Measurements from ENCODE around the gene SUPT5H.
A peak's percentile ranks its signal among the peaks of the same experiment; 100 is the strongest.
"Not testable (repeated sequence)": the region's sequence is repeated elsewhere in the genome, so short reads cannot be mapped to it uniquely, and the experiment has no call there.

The SUPT5H gene

DNA sequence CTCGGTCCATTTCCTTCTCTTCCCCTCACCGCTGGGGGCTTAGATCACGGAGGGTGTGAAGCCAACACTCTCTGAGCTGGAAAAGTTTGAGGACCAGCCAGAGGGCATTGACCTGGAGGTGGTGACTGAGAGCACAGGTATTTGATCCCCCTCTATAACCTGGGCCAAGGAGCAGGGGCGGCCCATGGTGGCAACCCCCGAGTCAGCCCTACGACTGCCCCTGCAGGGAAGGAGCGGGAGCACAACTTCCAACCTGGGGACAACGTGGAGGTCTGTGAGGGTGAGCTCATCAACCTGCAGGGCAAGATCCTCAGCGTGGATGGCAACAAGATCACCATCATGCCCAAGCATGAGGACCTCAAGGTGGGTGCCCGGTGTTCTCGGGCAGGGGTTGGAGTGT lies 23.7 kb downstream of the SUPT5H start:
- no peak for DNase-seq

DNA sequence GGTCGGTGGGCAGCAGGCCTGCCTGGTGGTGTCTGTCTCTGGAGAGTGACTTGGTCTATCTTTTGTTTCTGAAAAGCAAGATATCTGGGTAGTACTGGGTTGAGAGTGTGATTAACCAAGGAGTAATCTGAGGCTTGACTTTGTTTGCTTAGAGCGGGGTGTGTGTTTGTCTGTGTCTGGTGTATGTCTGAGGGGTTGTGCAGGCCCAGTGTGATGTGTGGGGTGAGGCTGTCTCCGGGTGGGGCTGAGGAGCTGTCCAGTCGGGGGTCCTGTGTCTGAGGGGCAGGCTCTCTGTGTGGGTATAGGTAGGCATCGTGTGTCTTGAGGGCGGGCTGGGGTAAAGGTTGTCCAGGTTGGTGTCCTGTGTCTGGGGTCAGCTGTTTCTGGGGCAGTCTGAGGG lies 24.2 kb downstream of the SUPT5H start:
- DNase-seq = no peak

DNA sequence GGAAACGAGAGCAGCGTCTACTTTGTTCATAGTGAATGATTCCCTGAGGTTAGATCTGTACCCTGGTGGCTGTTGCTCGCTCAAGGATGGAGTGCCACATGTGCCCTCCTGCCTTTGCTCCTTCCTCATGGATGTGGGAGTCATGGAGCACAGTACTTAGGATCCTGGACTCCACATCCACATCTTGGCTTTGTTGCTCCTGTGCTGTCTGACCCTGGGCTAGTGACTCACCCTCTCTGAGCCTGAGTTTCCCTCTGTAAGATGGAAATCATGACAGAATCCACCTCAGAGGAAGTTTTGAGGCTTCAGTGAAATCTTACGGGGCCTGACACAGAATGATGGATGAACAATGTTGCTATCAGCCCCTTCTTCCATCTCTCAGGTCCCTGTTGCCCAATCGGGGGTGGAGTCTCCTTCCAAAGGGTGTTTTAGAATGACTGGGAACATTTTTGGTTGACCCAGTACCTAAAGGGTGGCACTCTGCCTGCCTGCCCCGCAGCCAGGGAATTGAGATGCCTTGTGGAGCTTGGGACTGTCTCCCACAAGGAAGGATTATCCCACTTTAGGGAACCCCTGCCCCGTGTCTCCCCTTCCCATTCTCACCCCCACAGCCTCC lies 25.4 kb downstream of the SUPT5H start:
- no peak for DNase-seq

DNA sequence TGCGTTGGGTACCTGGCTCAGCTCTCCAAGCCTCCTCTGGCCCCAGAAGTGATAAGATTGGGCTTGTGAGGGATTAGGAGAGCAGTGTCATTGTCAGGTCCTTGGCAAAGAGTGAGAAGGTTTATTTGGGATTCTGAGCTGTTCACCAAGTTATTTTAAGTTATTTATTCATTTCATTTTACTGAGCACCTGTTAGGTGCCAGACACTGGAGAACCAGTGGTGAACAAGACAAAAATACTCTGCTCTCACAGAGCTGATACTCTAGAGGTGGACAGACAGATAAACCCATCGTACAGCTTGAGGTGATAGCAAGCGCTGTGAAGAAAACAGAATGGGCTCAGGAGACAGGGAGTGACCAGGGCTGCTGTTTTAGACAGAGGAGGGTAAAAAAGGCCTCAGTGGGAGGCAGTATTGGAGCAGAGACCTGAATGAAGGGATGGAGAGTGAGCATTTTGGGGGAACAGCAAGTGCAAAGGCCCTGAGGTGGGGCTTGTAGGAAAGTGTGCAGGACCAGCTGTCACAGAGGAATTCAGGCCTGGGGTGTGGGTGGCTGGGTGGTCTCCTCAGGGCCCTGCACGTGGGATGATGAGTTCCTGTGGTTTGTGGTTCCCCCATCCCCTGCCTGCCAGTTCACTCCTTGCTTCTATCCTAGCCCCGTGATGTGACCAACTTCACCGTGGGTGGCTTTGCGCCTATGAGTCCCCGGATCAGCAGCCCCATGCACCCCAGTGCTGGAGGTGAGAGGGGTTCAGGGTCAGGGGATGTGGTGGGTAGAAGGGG lies 26.6 kb downstream of the SUPT5H start:
- no peak for DNase-seq

DNA sequence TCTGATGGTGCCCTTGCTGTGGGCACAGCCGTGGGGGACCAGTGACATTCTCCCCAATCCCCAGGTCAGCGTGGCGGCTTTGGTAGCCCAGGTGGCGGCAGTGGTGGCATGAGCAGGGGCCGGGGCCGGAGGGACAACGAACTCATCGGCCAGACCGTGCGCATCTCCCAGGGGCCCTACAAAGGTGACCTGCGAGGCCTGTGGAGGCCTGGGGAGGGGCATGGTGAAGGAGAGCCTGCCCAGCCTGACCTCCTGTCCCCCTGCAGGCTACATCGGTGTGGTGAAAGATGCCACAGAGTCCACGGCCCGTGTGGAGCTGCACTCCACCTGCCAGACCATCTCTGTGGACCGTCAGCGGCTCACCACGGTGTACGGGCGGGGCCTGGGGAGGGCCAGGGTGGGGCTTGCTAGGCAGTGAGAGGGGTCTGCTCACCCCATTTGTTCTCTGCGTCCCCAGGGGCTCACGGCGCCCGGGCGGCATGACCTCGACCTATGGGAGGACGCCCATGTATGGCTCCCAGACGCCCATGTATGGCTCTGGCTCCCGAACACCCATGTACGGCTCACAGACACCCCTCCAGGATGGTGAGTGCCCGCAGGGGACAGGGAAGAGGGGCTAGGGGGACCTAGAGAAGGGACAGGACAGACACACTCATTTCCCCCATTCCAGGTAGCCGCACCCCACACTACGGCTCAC lies 27.5 kb downstream of the SUPT5H start:
- DNase-seq = no peak

DNA sequence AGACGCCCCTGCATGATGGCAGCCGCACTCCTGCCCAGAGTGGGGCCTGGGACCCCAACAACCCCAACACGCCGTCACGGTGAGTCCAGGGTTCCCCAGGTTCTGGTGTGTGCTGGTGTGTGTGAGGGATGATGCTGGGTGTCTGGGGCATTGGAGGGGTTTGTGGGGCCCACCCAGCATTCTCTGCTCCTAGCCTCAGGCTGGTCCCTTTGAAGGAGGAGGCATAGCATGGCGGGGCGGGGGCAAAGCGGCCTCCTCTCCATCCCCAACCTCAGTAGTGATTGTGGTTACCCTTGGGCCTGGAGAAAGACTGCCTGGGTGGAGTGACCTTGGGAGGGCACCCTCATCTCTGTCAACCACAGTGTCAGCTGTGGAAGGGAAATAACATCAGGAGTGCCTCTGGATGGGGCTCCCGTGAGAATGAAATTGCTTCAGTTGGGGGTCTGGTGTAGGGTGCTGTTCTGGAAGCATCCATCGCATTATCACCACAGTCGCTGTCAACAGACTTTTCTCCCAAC lies 28.1 kb downstream of the SUPT5H start:
- DNase-seq = no peak

DNA sequence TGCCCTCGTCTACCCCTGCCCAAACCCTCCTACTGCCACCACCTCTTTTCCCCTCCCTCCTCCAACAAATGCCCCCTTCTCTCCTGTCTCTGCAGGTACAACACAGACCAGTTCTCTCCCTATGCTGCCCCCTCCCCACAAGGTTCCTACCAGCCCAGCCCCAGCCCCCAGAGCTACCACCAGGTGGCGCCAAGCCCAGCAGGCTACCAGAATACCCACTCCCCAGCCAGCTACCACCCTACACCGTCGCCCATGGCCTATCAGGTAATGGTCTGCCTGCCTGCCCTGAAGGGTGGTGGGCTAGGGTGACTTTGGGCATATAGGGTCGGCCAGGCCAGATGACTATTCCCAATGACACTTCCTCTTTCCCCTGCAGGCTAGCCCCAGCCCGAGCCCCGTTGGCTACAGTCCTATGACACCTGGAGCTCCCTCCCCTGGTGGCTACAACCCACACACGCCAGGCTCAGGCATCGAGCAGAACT lies 28.8 kb downstream of the SUPT5H start:
- peak; percentile 79 for DNase-seq

DNA sequence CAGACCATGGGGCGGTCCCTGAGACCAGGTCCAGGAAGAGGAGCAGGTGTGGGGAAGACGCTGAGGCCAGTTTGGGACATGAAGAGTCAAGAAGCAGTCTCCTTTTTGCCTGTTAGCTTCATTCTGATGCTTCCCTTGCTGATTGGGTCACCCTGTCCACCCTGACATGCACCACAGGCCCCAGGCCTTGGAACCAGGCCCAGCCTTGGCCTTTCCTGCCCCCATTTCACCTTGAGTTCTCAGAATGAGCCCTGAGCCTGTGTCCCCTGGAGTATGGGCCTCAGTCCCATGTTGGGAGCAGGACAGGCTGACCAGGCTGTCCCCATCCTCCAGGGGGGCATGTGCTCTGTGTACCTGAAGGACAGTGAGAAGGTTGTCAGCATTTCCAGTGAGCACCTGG lies 30.4 kb downstream of the SUPT5H start:
- no peak for DNase-seq

DNA sequence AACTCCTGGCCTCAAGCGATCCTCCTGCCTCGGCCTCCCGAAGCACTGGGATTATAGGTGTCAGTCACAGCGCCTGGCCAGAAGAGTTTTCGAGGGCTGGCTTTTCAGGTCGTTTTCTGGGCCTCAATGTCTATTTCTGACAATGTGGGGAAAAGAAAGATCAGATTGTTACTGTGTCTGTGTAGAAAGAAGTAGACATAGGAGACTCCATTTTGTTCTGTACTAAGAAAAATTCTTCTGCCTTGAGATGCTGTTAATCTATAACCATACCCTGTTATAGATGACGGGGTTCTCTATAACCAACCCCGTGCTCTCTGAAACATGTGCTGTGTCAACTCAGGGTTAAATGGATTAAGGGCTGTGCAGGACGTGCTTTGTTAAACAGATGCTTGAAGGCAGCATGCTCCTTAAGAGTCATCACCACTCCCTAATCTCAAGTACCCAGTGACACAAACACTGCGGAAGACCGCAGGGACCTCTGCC lies 34.0 kb downstream of the SUPT5H start:
- not testable (repeated sequence) for DNase-seq

DNA sequence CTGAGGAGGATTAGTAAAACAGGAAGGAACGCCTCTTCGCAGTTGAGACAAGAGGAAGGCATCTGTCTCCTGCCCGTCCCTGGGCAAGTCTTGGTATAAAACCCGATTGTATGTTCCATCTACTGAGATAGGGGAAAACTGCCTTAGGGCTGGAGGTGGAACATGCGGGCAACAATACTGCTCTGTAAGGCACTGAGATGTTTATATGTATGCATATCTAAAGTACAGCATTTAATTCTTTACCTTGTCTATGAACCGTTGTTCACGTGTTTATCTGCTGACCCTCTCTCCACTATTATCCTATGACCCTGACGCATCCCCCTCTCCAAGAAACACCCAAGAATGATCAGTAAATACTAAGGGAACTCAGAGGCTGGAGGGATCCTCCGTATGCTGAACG lies 34.5 kb downstream of the SUPT5H start:
- no peak for DNase-seq

DNA sequence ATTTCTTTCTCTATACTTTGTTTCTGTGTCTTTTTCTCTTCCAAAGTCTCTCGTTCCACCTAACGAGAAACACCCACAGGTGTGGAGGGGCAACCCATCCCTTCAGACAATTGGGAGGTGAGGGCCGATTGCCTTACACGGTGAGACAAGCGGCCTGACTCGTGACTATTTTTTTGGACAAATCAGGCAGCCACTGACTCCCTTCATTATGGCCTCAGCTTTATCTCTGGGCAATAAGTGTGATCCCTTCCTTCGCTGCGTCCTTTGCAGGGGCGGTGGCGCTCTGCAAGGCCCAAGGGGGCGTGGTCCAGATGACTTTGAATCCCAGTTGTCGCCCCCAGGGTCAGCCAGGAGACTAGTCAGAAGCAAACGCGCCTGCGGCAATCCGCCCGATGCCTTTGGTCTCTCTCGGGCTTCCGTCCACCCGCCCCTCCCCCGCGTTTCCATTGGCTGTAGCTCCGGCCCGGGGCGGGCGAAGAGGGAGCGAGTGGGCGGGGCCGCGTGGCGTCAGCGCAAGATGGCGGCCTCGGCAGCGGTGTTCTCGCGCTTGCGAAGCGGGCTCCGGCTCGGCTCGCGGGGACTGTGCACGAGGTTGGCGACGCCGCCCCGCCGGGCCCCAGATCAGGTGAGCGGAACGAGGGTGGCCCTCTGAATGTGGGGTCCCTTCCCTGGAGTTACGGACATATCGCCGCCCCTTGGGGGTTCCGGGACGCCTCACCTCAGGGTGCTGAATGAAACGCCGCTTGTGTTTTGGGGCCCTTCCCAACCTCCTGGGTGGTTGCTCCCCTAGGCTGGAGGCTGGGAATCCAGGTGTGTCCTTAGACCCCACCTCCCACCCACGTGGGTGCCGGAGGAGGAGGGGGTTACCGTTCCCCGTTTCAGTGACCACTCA lies 35.2 kb downstream of the SUPT5H start, which contains the start of gene TIMM50:
Gene TIMM50 (plus strand): TSS at position 502 of the 892 bp plus-strand sequence. CDS start 16 bp downstream, at position 518.
- DNase-seq = peak; percentile 99

DNA sequence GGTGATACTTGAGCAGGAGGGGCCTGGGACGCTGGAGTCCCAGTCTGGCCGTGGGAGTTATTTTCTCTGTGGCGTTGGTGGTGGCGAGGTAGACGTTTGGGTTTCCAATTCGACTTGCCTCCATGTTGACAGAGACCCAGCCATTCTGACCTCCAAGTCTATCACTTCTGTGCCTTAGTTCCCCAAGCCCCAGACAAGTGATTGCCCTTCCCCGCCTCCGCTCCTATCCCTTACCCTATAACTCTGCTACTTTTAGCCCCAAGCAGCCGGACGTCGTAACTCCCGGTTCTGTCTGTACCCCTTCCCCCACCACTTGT lies 35.8 kb downstream of the SUPT5H start:
- no peak for DNase-seq

DNA sequence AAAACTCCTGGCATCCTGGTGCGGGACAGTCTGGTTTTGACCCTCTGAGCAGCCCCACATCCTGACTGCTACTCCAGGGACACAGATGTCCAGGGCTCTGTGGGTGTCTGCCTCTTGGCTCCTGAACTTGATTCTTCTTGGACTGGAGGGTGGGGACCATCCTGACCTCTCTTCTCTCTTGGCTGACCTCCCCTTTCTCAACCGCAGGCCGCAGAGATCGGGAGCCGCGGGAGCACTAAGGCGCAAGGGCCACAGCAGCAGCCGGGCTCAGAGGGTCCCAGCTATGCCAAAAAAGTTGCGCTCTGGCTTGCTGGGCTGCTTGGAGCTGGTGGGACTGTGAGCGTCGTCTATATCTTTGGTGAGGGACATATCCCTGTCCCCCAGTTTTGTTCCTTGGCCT lies 36.3 kb downstream of the SUPT5H start:
- no peak for DNase-seq

DNA sequence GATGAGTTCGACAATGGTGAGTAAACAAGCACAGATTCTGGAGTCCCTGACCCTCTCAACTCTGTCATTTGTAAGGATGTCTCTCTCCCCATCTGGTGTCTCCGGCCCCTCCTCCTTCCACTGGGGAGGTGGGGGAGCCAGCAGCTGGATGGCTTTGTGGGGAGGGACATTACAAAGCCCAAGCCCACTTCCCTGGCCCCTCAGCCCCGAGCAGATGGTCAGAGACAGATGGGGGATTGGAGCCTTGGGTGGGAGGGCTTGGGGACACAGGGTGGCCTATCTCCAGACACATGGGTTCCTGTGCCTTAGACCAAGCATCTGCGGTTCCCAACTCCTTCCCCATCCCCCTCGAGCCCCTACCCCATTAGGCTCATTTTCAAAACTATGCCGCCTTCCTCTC lies 37.8 kb downstream of the SUPT5H start:
- no peak for DNase-seq

DNA sequence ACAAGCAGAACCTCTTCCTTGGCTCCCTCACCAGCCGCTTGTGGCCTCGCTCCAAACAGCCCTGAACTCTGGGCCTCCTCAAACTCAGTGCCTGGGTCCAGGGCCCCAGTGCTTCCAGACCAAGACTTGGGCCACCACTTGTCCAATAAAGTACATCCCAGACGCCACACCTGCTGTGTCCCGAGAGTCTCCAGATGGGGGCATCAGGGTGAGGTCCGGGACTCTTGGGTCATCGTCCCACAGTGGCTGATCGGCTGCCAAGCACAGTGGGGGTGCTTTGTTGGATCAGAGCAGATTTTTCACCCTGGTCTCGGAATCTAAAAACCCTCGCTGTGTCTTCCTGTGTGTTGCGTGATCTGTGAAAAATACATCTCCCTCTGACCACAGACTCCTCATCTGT lies 44.4 kb downstream of the SUPT5H start:
- no peak for DNase-seq

DNA sequence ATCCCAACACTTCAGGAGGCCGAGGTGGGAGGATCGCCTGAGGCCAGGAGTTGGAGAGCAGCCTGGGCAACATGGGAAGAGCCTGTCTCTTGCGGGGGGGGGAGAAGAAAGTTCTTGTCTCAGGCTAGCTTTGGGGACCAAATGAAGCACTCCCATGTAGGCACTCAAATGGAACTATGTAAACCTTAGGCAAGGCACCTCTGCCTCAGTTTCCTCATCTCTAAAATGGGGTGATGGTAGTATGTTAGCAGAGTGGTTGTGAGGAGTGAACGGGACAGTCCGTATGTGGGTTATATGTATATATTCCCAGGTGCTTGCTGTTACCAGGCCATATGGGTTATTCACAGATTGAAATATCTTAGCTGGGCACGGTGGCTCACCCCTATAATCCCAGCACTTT lies 46.8 kb downstream of the SUPT5H start:
- DNase-seq = no peak

DNA sequence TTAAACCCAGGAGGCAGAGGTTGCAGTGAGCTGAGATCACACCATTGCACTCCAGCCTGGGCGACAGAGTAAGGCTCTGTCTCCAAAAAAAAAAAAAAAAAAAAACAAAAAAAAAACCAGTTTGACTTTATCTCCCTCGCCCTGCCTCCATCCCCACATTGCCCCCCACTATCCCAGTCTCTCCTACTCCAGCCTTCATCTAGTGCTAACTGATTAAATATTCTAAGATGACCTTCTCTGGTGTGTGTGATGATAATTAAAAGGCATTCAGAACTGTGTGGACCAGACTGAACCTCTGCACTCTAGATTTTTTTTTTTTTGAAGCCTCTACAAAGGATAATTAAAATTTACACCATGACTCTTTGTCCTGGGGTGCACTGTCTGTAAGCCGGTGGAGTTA lies 47.4 kb downstream of the SUPT5H start:
- DNase-seq = no peak

DNA sequence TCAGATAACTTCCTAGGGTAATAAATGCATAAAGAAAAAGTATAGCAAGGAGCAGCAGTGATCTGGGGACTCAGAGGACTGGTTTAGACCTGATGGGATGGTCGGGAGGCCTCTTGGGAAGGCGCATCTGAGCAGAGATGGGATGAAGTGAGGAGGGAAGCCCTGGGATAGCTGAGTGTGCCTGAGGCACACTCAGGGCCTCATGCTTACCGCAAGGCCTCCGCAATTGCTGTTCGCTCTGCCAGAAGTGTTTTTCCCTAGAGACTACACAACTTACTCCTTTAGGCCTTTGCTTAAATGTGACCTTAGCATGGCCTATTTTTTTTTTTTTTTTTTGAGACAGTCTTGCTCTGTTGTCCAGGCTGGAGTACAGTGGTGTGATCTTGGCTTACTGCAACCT lies 49.3 kb downstream of the SUPT5H start:
- no peak for DNase-seq

DNA sequence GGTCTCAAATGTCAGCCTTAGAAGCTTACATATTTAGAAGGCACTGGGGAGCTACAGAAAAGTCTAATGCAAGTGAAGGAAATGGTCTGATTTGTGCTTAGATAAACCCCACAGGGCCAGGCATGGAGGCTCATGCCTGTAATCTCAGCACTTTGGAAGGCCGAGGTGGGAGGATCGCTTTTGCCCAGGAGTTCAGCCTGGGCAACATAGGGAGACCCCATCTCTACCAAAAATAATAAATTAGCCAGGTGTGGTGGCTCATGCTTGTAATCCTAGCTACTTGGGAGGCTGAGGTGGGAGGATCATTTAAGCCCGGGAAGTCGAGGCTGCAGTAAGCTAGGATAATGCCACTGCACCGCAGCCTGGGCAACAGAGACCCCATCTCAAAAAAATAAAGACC lies 50.7 kb downstream of the SUPT5H start:
- no peak for DNase-seq

DNA sequence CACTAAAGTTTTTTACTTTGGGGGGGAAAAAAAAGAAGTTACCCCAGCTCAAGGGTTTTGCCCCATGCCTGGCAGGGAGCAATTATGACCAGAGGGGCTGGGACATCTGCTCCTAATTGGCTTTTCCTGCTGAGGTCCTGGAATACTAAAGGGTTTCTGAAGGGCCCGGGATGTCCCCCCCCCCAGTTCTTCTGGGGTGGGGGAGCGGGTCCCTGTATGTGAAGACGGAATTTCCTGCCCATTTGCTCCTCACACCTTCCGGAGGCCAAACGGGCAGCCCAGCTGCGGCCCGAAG lies 52.3 kb downstream of the SUPT5H start:
- no peak for DNase-seq

DNA sequence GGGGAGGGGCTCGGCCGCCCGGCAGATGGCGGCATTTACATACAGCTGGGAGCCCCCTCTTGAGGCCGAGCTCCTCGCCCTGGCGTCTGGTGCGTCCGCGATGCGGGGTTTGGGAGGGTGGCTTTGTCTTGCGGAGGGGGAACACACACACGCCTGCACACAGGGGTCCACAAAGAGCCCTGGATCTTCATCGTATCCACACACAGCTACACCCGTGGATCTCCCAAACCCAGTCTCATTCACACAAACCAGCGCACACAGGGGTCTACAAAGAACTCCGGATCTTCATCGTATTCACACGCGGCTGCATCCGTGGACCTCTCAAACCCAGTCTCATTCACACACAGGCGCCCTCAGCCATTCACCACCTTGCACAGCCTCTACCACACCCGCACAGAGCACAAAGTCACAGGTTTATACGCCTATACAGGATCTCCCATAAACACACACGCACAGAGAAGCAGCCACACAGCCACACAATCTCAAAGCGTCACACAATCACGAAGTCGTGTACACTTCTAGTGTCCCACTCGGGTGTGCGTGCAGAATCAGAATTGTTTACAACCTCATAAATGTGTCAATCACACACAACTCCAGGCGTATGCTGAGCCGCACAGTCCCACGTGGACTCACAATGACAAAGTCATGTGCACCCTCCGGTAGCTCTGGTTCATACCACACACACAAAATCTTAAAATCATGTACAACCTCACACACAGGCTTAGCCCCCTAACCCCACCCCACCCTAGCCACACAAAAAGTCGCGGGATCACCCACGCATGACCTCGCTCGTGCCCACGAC lies 52.8 kb downstream of the SUPT5H start:
- DNase-seq = no peak
